Measurements from ENCODE around the gene XRCC5. TPM values are rescaled to one million over a fixed set of nuclear protein-coding genes. Genes with fewer than 3 reads are reported as not detected.

The XRCC5 gene
- total RNA-seq, 3 donors from 2014 or later, result 134 to 227 (median 188) TPM

- Histone ChIP-seq H3K36me3 (no peaks in the 10 kb centered on the region), H3K27me3 (no peaks in the 10 kb centered on the region), H3K27ac (no peak overlapping the region), H3K9me3 (no peaks in the 10 kb centered on the region), H3K4me3 (no peak overlapping the region), H3K4me1 (no peaks in the 10 kb centered on the region)
- no peak for DNase-seq (ENCODE audit: low spot score in 2 of 2)
- TF ChIP-seq POLR2AphosphoS5 (IDR thresholded peaks at IDR 0.05), result no peak
- TF ChIP-seq POLR2A (IDR thresholded peaks at IDR 0.05), result no peak
- TF ChIP-seq CTCF (IDR thresholded peaks at IDR 0.05), result no peak
- intact Hi-C loops (cut with DNase I; ENCODE audit: low total_unique reads), result no loop called here
Measured at GRCh38 chr2:216170076-216170763, 61.1 kb downstream of the XRCC5 start.

- H3K36me3 ChIP-seq, result no peaks in the 10 kb centered on the region
- no peaks in the 10 kb centered on the region for H3K27me3 ChIP-seq
- TF ChIP-seq CTCF (IDR thresholded peaks at IDR 0.05), result no peak
- no peak for TF ChIP-seq POLR2A (IDR thresholded peaks at IDR 0.05)
- no peak for TF ChIP-seq POLR2AphosphoS5 (IDR thresholded peaks at IDR 0.05)
- no peak overlapping the region for H3K4me3 ChIP-seq
- H3K9me3 ChIP-seq, result no peaks in the 10 kb centered on the region
- no peaks in the 10 kb centered on the region for H3K4me1 ChIP-seq
- DNase-seq (ENCODE audit: low spot score in 2 of 2), result no peak
- H3K27ac ChIP-seq, result no peak overlapping the region
- intact Hi-C loops (cut with DNase I; ENCODE audit: low total_unique reads), result no loop called here
Measured at GRCh38 chr2:216171011-216171410, 61.9 kb downstream of the XRCC5 start.

- intact Hi-C loops (cut with DNase I; ENCODE audit: low total_unique reads), result no loop called here
- no peak for DNase-seq (ENCODE audit: low spot score in 2 of 2)
- TF ChIP-seq CTCF (IDR thresholded peaks at IDR 0.05) (no peak), POLR2A (IDR thresholded peaks at IDR 0.05) (no peak), POLR2AphosphoS5 (IDR thresholded peaks at IDR 0.05) (no peak)
Measured at GRCh38 chr2:216172493-216172892, 63.3 kb downstream of the XRCC5 start.

GRCh38 chr2:216179015-216179414 lies 69.9 kb downstream of the XRCC5 start:
- TF ChIP-seq POLR2AphosphoS5 (IDR thresholded peaks at IDR 0.05) (no peak), POLR2A (IDR thresholded peaks at IDR 0.05) (no peak), CTCF (IDR thresholded peaks at IDR 0.05) (no peak)
- Histone ChIP-seq H3K9me3 (no peaks in the 10 kb centered on the region), H3K4me1 (no peaks in the 10 kb centered on the region), H3K36me3 (no peaks in the 10 kb centered on the region), H3K4me3 (no peak overlapping the region), H3K27me3 (no peaks in the 10 kb centered on the region), H3K27ac (no peak overlapping the region)
- no peak for DNase-seq (ENCODE audit: low spot score in 2 of 2)
- intact Hi-C loops (cut with DNase I; ENCODE audit: low total_unique reads), result no loop called here

More at GRCh38 chr2:216172493-216172892, 63.3 kb downstream of the XRCC5 start:
- H3K27me3 ChIP-seq, result no peaks in the 10 kb centered on the region
- H3K27ac ChIP-seq, result no peak overlapping the region
- H3K9me3 ChIP-seq, result no peaks in the 10 kb centered on the region
- no peaks in the 10 kb centered on the region for H3K36me3 ChIP-seq
- no peak overlapping the region for H3K4me3 ChIP-seq
- H3K4me1 ChIP-seq, result no peaks in the 10 kb centered on the region

GRCh38 chr2:216181351-216181750 lies 72.2 kb downstream of the XRCC5 start:
- Histone ChIP-seq H3K4me1 (no peaks in the 10 kb centered on the region), H3K36me3 (no peaks in the 10 kb centered on the region), H3K27me3 (no peaks in the 10 kb centered on the region), H3K4me3 (no peak overlapping the region), H3K9me3 (no peaks in the 10 kb centered on the region), H3K27ac (no peak overlapping the region)
- DNase-seq (ENCODE audit: low spot score in 2 of 2), result no peak
- intact Hi-C loops (cut with DNase I; ENCODE audit: low total_unique reads), result no loop called here
- TF ChIP-seq POLR2AphosphoS5 (IDR thresholded peaks at IDR 0.05) (no peak), CTCF (IDR thresholded peaks at IDR 0.05) (no peak)
